ENCODE data around the gene GPC1.

Gene GPC1

GRCh38 chr2:240391111-240392051 lies 44.1 kb upstream of the GPC1 start:
- no peak overlapping the region for H2AFZ ChIP-seq (ENCODE audit: insufficient read depth, low read length, poor library complexity)
- no peak overlapping the region for H2BK120ac ChIP-seq (ENCODE audit: insufficient read depth, low read length, poor library complexity)
- H4K91ac ChIP-seq (ENCODE audit: low read depth, low read length): no peak overlapping the region
- no peaks in the 10 kb centered on the region for H3K36me3 ChIP-seq (ENCODE audit: control insufficient read depth in 1 of 2, insufficient read depth in 2 of 2, low read length in 2 of 2)
- no peak overlapping the region for H2BK12ac ChIP-seq (ENCODE audit: low read length)
- no peak overlapping the region for H4K12ac ChIP-seq (ENCODE audit: low read depth, low read length)
- H3K14ac ChIP-seq (ENCODE audit: low read length): no peak overlapping the region
- no peaks in the 10 kb centered on the region for H3K27me3 ChIP-seq (ENCODE audit: insufficient read depth, low read length)
- no peak for DNase-seq
- no peak overlapping the region for H3K23ac ChIP-seq (ENCODE audit: low read length)
- no peak overlapping the region for H3K4me2 ChIP-seq (ENCODE audit: low read length)
- no peak overlapping the region for H2BK5ac ChIP-seq (ENCODE audit: low read depth, low read length, poor library complexity)
- H3K9ac ChIP-seq (ENCODE audit: low read length): no peak overlapping the region
- no peak overlapping the region for H3K18ac ChIP-seq (ENCODE audit: low read length)
- no peak overlapping the region for H3K4ac ChIP-seq (ENCODE audit: low read depth, low read length)
- H4K8ac ChIP-seq (ENCODE audit: low read depth, low read length): no peak overlapping the region
- peaks cover 12% of the 10 kb centered on the region for H3K9me3 ChIP-seq (ENCODE audit: insufficient read depth, low read depth, low read length)
- whole genome bisulfite sequencing (ENCODE audit: extremely low coverage, insufficient coverage, insufficient read length): no CpG with 5 or more reads among the region's 25 CpGs
- H3K27ac ChIP-seq (ENCODE audit: low read depth, low read length): no peak overlapping the region
- peaks cover 6 to 15% of the 10 kb centered on the region in 2 experiments for H3K4me1 ChIP-seq (ENCODE audit: control insufficient read depth in 1 of 2, insufficient read depth in 2 of 2, low read length in 2 of 2)
- H3K79me1 ChIP-seq (ENCODE audit: low read length): peaks cover 5% of the 10 kb centered on the region
- no peak overlapping the region for H3K4me3 ChIP-seq (ENCODE audit: low read depth, low read length)
- H2AK5ac ChIP-seq (ENCODE audit: low read length): no peak overlapping the region
- H3K79me2 ChIP-seq (ENCODE audit: control insufficient read depth, insufficient read depth, low read length, poor library complexity): no peaks in the 10 kb centered on the region

GRCh38 chr2:240392084-240392947 lies 43.1 kb upstream of the GPC1 start:
- Histone ChIP-seq H3K14ac (ENCODE audit: low read length) (peak overlapping the region; percentile 14), H3K18ac (ENCODE audit: low read length) (no peak overlapping the region), H3K4me1 (ENCODE audit: control insufficient read depth in 1 of 2, insufficient read depth in 2 of 2, low read length in 2 of 2) (peaks cover 6 to 15% of the 10 kb centered on the region in 2 experiments), H3K79me2 (ENCODE audit: control insufficient read depth, insufficient read depth, low read length, poor library complexity) (no peaks in the 10 kb centered on the region), H2BK5ac (ENCODE audit: low read depth, low read length, poor library complexity) (no peak overlapping the region), H2AK5ac (ENCODE audit: low read length) (no peak overlapping the region), H4K8ac (ENCODE audit: low read depth, low read length) (peak overlapping the region; percentile 5), H3K79me1 (ENCODE audit: low read length) (peaks cover 5% of the 10 kb centered on the region), H4K12ac (ENCODE audit: low read depth, low read length) (no peak overlapping the region), H2BK12ac (ENCODE audit: low read length) (peak overlapping the region; percentile 19), H3K9me3 (ENCODE audit: insufficient read depth, low read depth, low read length) (peaks cover 12% of the 10 kb centered on the region), H3K23ac (ENCODE audit: low read length) (no peak overlapping the region), H3K27me3 (ENCODE audit: insufficient read depth, low read length) (no peaks in the 10 kb centered on the region), H3K4me2 (ENCODE audit: low read length) (no peak overlapping the region), H3K4ac (ENCODE audit: low read depth, low read length) (no peak overlapping the region), H2AFZ (ENCODE audit: insufficient read depth, low read length, poor library complexity) (no peak overlapping the region), H4K91ac (ENCODE audit: low read depth, low read length) (peak overlapping the region; percentile 36), H3K9ac (ENCODE audit: low read length) (no peak overlapping the region), H3K27ac (ENCODE audit: low read depth, low read length) (no peak overlapping the region), H2BK120ac (ENCODE audit: insufficient read depth, low read length, poor library complexity) (peak overlapping the region; percentile 27), H3K4me3 (ENCODE audit: low read depth, low read length) (no peak overlapping the region), H3K36me3 (ENCODE audit: control insufficient read depth in 1 of 2, insufficient read depth in 2 of 2, low read length in 2 of 2) (no peaks in the 10 kb centered on the region)
- no CpG with 5 or more reads among the region's 31 CpGs for WGBS (ENCODE audit: extremely low coverage, insufficient coverage, insufficient read length)
- DNase-seq: no peak

GRCh38 chr2:240392948-240393830 lies 42.3 kb upstream of the GPC1 start:
- H3K27me3 ChIP-seq (ENCODE audit: insufficient read depth, low read length): no peaks in the 10 kb centered on the region
- H3K9me3 ChIP-seq (ENCODE audit: insufficient read depth, low read depth, low read length): peaks cover 14% of the 10 kb centered on the region
- H3K4me2 ChIP-seq (ENCODE audit: low read length): no peak overlapping the region
- no CpG with 5 or more reads among the region's 23 CpGs for WGBS (ENCODE audit: extremely low coverage, insufficient coverage, insufficient read length)
- H3K23ac ChIP-seq (ENCODE audit: low read length): no peak overlapping the region
- H2BK5ac ChIP-seq (ENCODE audit: low read depth, low read length, poor library complexity): no peak overlapping the region
- H4K91ac ChIP-seq (ENCODE audit: low read depth, low read length): no peak overlapping the region
- H3K18ac ChIP-seq (ENCODE audit: low read length): no peak overlapping the region
- H2AFZ ChIP-seq (ENCODE audit: insufficient read depth, low read length, poor library complexity): no peak overlapping the region
- H3K79me1 ChIP-seq (ENCODE audit: low read length): peaks cover 5% of the 10 kb centered on the region
- H3K79me2 ChIP-seq (ENCODE audit: control insufficient read depth, insufficient read depth, low read length, poor library complexity): no peaks in the 10 kb centered on the region
- no peak for DNase-seq
- no peaks in the 10 kb centered on the region for H3K36me3 ChIP-seq (ENCODE audit: control insufficient read depth in 1 of 2, insufficient read depth in 2 of 2, low read length in 2 of 2)
- no peak overlapping the region for H4K8ac ChIP-seq (ENCODE audit: low read depth, low read length)
- H2BK12ac ChIP-seq (ENCODE audit: low read length): peak overlapping the region; percentile 27
- no peak overlapping the region for H2AK5ac ChIP-seq (ENCODE audit: low read length)
- no peak overlapping the region for H3K14ac ChIP-seq (ENCODE audit: low read length)
- H3K27ac ChIP-seq (ENCODE audit: low read depth, low read length): no peak overlapping the region
- H2BK120ac ChIP-seq (ENCODE audit: insufficient read depth, low read length, poor library complexity): no peak overlapping the region
- H3K4me1 ChIP-seq (ENCODE audit: control insufficient read depth in 1 of 2, insufficient read depth in 2 of 2, low read length in 2 of 2): peaks cover 6 to 15% of the 10 kb centered on the region in 2 experiments
- H3K4me3 ChIP-seq (ENCODE audit: low read depth, low read length): no peak overlapping the region
- H3K9ac ChIP-seq (ENCODE audit: low read length): no peak overlapping the region
- H3K4ac ChIP-seq (ENCODE audit: low read depth, low read length): no peak overlapping the region
- no peak overlapping the region for H4K12ac ChIP-seq (ENCODE audit: low read depth, low read length)

Measured in trophoblast cell (in vitro differentiated cells and primary cell).